Prostate gland (tissue), 2 donors: ENCODE results near the gene CCDC68.

ENCODE experiments used
- CTCF ChIP-seq, 4 experiments: fragments of 200-600 bp in 2 of 4; fragments of 450-650 bp in 2 of 4; sonication (generic) in 2 of 4; IDR thresholded peaks; 1 replicate in 3 of 4; 2 replicates in 1 of 4; pipeline ENCODE4 v1.5.1; 2016 to 2019; ENCODE audit warnings: antibody characterized with exemption in 4 of 4, mild to moderate bottlenecking in 2 of 4, moderate library complexity in 2 of 4
- POLR2A ChIP-seq: fragments of 450-650 bp; IDR thresholded peaks from one replicate; pipeline ENCODE4 v1.6.1; 2016; ENCODE audit warnings: antibody characterized with exemption, mild to moderate bottlenecking

DNA sequence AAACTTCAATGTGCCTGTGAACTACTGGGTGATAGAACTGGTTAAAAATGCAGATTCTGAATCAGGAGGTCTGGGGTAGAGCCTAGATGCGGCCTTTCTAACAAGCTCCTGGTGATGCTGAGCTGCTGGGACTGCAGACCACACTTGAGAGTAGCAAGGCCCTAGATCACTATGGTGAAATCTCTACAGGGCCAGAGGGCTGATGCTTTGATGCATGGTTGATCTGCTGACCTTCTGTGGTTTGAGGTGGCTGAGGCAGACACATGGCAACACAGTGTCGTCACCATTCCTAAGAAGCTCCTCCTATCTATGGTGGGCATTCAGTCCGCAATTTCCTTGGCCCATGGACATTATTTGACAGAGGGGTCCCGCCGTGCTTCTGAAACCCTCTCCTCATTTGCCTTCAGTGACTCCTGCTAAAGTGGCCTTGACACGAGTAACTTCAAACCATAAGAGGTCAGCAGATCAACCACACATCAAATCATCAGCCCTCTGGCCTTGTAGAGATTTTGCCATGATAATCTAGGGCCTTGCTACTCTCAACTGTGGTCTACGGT, 19.8 kb downstream of the CCDC68 start:
- TF ChIP-seq CTCF (IDR thresholded peaks at IDR 0.05) (no peak), POLR2A (no peak)
